Smooth muscle cell (in vitro differentiated cells): Measurements from ENCODE around the gene DKK3. TPM values are rescaled to one million over a fixed set of nuclear protein-coding genes. Genes with fewer than 3 reads are reported as not detected.
"Not testable (repeated sequence)": the region's sequence is repeated elsewhere in the genome, so short reads cannot be mapped to it uniquely, and the experiment has no call there.

Experiments used
- DNase-seq: peaks from one replicate; lab custom pipeline; 2025; ENCODE audit not compliant: unreplicated experiment; lab: John Stamatoyannopoulos, UW
- H2AFZ ChIP-seq: fragments of 200-600 bp; sonication (generic); 2 replicates; pipeline ENCODE4 v1.6.0; 2016; ENCODE audit warnings: antibody characterized with exemption, low read depth, mild to moderate bottlenecking
- H3F3A ChIP-seq: fragments of 200-600 bp; sonication (generic); 2 replicates; pipeline ENCODE4 v1.6.0; 2017; ENCODE audit warnings: antibody characterized with exemption, low read depth
- H3K27ac ChIP-seq: fragments of 200-600 bp; sonication (generic); 2 replicates; pipeline ENCODE4 v1.5.1; 2016; ENCODE audit warnings: low read depth, mild to moderate bottlenecking
- H3K27me3 ChIP-seq: fragments of 200-600 bp; sonication (generic); 2 replicates; pipeline ENCODE4 v1.6.1; 2016; ENCODE audit warnings: low read depth, mild to moderate bottlenecking
- H3K36me3 ChIP-seq: fragments of 200-600 bp; sonication (generic); 2 replicates; pipeline ENCODE4 v1.5.1; 2016; ENCODE audit warnings: low read depth
- H3K4me1 ChIP-seq: fragments of 200-600 bp; sonication (generic); 2 replicates; pipeline ENCODE4 v1.5.1; 2016; ENCODE audit warnings: low read depth
- H3K4me2 ChIP-seq: fragments of 200-600 bp; sonication (generic); 2 replicates; pipeline ENCODE4 v1.6.0; 2016; ENCODE audit warnings: mild to moderate bottlenecking
- H3K4me3 ChIP-seq: fragments of 200-600 bp; sonication (generic); 2 replicates; pipeline ENCODE4 v1.5.1; 2016; ENCODE audit warnings: mild to moderate bottlenecking
- H3K79me2 ChIP-seq: fragments of 200-600 bp; sonication (generic); 2 replicates; pipeline ENCODE4 v1.6.0; 2016; ENCODE audit warnings: low read depth, mild to moderate bottlenecking
- H3K9ac ChIP-seq: fragments of 200-600 bp; sonication (generic); 2 replicates; pipeline ENCODE4 v1.6.0; 2016; ENCODE audit warnings: low read depth
- H3K9me3 ChIP-seq: fragments of 200-600 bp; sonication (generic); replicated peaks from 2 replicates; pipeline ENCODE4 v1.5.1; 2016; ENCODE audit warnings: low read depth
- H4K20me1 ChIP-seq: fragments of 200-600 bp; sonication (generic); 2 replicates; pipeline ENCODE4 v1.6.0; 2016; ENCODE audit warnings: low read depth
- CTCF ChIP-seq: fragments of 200-600 bp; sonication (generic); IDR thresholded peaks from 2 replicates; pipeline ENCODE4 v1.5.1; 2017; ENCODE audit warnings: borderline replicate concordance, mild to moderate bottlenecking, antibody characterized with exemption; ENCODE audit not compliant: insufficient read depth, poor library complexity, severe bottlenecking
- WGBS: methylation state at CpG from one replicate; pipeline ENCODE4 v1.1.7; 2016; ENCODE audit warnings: low lambda C conversion rate; 5-methylcytosine and 5-hydroxymethylcytosine counted together
- polyA plus RNA-seq: library from polyadenylated mRNA; unstranded; fragments of >200 nt; fragmentation: Nextera tagmentation; extraction: Ambion mirVana; gene quantifications from 2 replicates; pipeline ENCODE4 v1.2.1, GENCODE V29; 2016
- total RNA-seq: library from RNA; depleted of rRNA; stranded (reverse); fragments of >200 nt; gene quantifications from 2 replicates; pipeline ENCODE4 v1.2.3, GENCODE V29; 2014

Gene DKK3
- total and polyA plus RNA-seq, 2 experiments from 2014 or later = 105 to 113 TPM

- no peaks in the 10 kb centered on the region for H4K20me1 ChIP-seq
- peak overlapping the region; percentile 88 for H3K27ac ChIP-seq
- H3K36me3 ChIP-seq = no peaks in the 10 kb centered on the region
- no peak for DNase-seq
- no peak for TF ChIP-seq CTCF
- H3K79me2 ChIP-seq = no peaks in the 10 kb centered on the region
- peaks cover 14% of the 10 kb centered on the region for H3F3A ChIP-seq
- peaks cover 4% of the 10 kb centered on the region for H3K4me1 ChIP-seq
- no peak overlapping the region for H2AFZ ChIP-seq
- H3K9ac ChIP-seq = peak overlapping the region; percentile 59
- H3K4me3 ChIP-seq = no peak overlapping the region
- 93% methylated on average over 7 of the region's 7 CpGs for WGBS
- H3K4me2 ChIP-seq = peak overlapping the region; percentile 11
- no peaks in the 10 kb centered on the region for H3K27me3 ChIP-seq
- no peaks in the 10 kb centered on the region for H3K9me3 ChIP-seq
Measured at GRCh38 chr11:12043221-12043620, 34.8 kb upstream of the DKK3 start.

GRCh38 chr11:12042215-12042676, 33.8 kb upstream of the DKK3 start:
- DNase-seq = no peak

GRCh38 chr11:12040719-12041118, 32.3 kb upstream of the DKK3 start:
- H2AFZ ChIP-seq, H3K4me2 ChIP-seq, DNase-seq, H3K36me3 ChIP-seq, H3K27ac ChIP-seq, H3K79me2 ChIP-seq, H3K9ac ChIP-seq, H3K9me3 ChIP-seq, H4K20me1 ChIP-seq, H3K27me3 ChIP-seq, H3K4me3 ChIP-seq, H3K4me1 ChIP-seq: not testable (repeated sequence)
- H3F3A ChIP-seq = peaks cover 14% of the 10 kb centered on the region
- WGBS = 85% methylated on average over 5 of the region's 5 CpGs

More at GRCh38 chr11:12042215-12042676, 33.8 kb upstream of the DKK3 start:
- H3K4me3 ChIP-seq = no peak overlapping the region
- H3K9ac ChIP-seq = peak overlapping the region; percentile 61
- H4K20me1 ChIP-seq = no peaks in the 10 kb centered on the region
- H3K4me2 ChIP-seq = peak overlapping the region; percentile 47
- H3K4me1 ChIP-seq = peaks cover 4% of the 10 kb centered on the region
- peak overlapping the region; percentile 7 for H2AFZ ChIP-seq
- 16% methylated on average over 7 of the region's 7 CpGs for WGBS
- H3K27ac ChIP-seq = peak overlapping the region; percentile 88
- H3K27me3 ChIP-seq = no peaks in the 10 kb centered on the region
- TF ChIP-seq CTCF = no peak
- peaks cover 14% of the 10 kb centered on the region for H3F3A ChIP-seq
- H3K36me3 ChIP-seq = no peaks in the 10 kb centered on the region
- no peaks in the 10 kb centered on the region for H3K9me3 ChIP-seq
- no peaks in the 10 kb centered on the region for H3K79me2 ChIP-seq

- Histone ChIP-seq H3K9ac (no peak overlapping the region), H2AFZ (no peak overlapping the region), H3K27ac (no peak overlapping the region), H3K79me2 (no peaks in the 10 kb centered on the region), H4K20me1 (no peaks in the 10 kb centered on the region), H3K9me3 (no peaks in the 10 kb centered on the region), H3K4me3 (no peak overlapping the region), H3K4me2 (no peak overlapping the region), H3F3A (no peaks in the 10 kb centered on the region), H3K4me1 (no peaks in the 10 kb centered on the region), H3K27me3 (no peaks in the 10 kb centered on the region), H3K36me3 (no peaks in the 10 kb centered on the region)
- no peak for DNase-seq
- no peak for TF ChIP-seq CTCF
- 93% methylated on average over 2 of the region's 2 CpGs for WGBS
Measured at GRCh38 chr11:12032968-12033367, 24.5 kb upstream of the DKK3 start.
